Subcutaneous abdominal adipose tissue (tissue), 5 donors: ENCODE results near the gene SLC16A10.
"Not testable (repeated sequence)": the region's sequence is repeated elsewhere in the genome, so short reads cannot be mapped to it uniquely, and the experiment has no call there.

ENCODE experiments used
- H3K27ac ChIP-seq: one replicate; pipeline ENCODE4 v1.7.0; 2013; ENCODE audit warnings: low read depth, mild to moderate bottlenecking, inconsistent platforms, low read length, moderate library complexity
- H3K27me3 ChIP-seq, 5 donors: one replicate each; pipeline ENCODE4 v1.7.0; 2013; ENCODE audit warnings: low read length in 5 of 5, inconsistent platforms in 1 of 5; ENCODE audit not compliant: control insufficient read depth in 5 of 5, insufficient read depth in 4 of 5
- H3K36me3 ChIP-seq, 5 donors: one replicate each; pipeline ENCODE4 v1.7.0; 2013; ENCODE audit warnings: low read length in 5 of 5; ENCODE audit not compliant: control insufficient read depth in 5 of 5, insufficient read depth in 5 of 5
- H3K4me1 ChIP-seq, 5 donors: one replicate each; pipeline ENCODE4 v1.7.0; 2013; ENCODE audit warnings: low read length in 5 of 5, mild to moderate bottlenecking in 3 of 5, moderate library complexity in 1 of 5; ENCODE audit not compliant: control insufficient read depth in 5 of 5, insufficient read depth in 5 of 5
- H3K4me3 ChIP-seq, 5 donors: one replicate each; pipeline ENCODE4 v1.7.0; 2013; ENCODE audit warnings: low read length in 5 of 5, low read depth in 1 of 5
- H3K9ac ChIP-seq, 5 donors: one replicate each; pipeline ENCODE4 v1.7.0; 2013; ENCODE audit warnings: low read length in 5 of 5, mild to moderate bottlenecking in 4 of 5, moderate library complexity in 3 of 5
- H3K9me3 ChIP-seq, 5 donors: one replicate each; pipeline ENCODE4 v1.7.0; 2013; ENCODE audit warnings: low read length in 5 of 5; ENCODE audit not compliant: control insufficient read depth in 5 of 5
- donor health status: healthy.
- donor health status: healthy.
- donor health status: healthy.
- donor health status: healthy.
- donor health status: healthy.

Gene SLC16A10

DNA sequence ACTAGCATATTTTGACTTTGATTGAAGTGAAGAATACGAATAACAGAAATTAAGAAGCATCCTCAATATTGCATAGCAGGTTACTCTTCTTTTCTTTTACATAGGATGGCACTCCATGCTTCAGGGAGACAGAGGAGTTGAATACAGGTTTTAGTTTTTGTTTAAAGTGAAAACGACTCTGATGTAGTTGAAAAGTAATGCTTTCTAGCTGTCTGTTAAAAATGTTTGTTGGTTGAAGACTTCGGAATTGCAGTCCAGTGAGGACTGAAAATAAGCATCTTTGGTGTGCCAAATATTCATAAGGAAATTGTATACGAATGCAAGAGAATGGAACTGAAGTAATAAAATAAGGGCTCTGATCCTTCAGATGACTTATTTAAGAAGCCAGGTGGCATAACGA lies 618 bp upstream of the SLC16A10 start:
- Histone ChIP-seq H3K27me3 (peaks cover 9 to 22% (median 16%) of the 10 kb centered on the region in 5 donors), H3K4me1 (peaks cover 0 to 22% (median 15%) of the 10 kb centered on the region in 5 donors)

DNA sequence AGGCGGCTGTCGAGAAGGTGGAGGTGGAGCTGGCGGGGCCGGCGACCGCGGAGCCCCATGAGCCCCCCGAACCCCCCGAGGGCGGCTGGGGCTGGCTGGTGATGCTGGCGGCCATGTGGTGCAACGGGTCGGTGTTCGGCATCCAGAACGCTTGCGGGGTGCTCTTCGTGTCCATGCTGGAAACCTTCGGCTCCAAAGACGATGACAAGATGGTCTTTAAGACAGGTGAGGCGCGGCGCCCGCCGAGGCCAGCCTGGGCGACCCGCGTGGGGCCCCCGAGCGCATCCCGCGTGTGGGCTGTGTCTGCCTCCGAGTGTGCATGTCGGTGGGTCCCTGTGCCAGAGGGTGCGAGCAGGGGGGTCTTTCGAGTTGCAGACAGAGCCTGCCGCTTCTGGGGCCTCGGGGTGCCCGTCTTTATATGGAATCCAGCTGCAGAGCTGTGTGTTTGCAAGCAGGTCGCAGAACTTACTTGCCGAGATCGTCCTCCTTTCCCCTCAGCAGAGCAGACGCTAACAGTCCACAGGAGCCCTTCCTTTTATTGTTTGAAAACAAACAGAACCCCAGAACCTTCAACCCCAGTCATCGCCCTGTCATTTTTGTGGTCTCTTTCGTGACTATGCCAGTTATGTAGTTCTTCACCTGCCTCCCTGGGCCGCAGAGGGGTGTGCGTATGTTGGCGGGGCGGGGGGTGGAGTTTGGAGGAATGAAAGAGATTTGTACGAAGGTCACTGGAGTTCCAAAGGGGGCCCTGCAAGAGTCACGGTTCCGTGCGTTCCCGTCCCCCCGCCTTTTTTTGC lies 766 bp downstream of the SLC16A10 start:
- Histone ChIP-seq H3K9ac (peak overlapping the region in 3 of 5 donors; percentile 28 to 62 (median 35)), H3K4me3 (peak overlapping the region; percentile 61 to 73 (median 68)), H3K9me3 (no peaks in the 10 kb centered on the region), H3K4me1 (peaks cover 0 to 22% (median 15%) of the 10 kb centered on the region in 5 donors), H3K27me3 (peaks cover 9 to 22% (median 16%) of the 10 kb centered on the region in 5 donors), H3K36me3 (no peaks in the 10 kb centered on the region), H3K27ac (no peak overlapping the region)

More for the DNA sequence above, 618 bp upstream of the SLC16A10 start:
- H3K27ac ChIP-seq: no peak overlapping the region
- H3K4me3 ChIP-seq: peak overlapping the region; percentile 61 to 73 (median 70)
- no peaks in the 10 kb centered on the region for H3K9me3 ChIP-seq
- peak overlapping the region in 1 of 5 donors; percentile 31 for H3K9ac ChIP-seq
- no peaks in the 10 kb centered on the region for H3K36me3 ChIP-seq

DNA sequence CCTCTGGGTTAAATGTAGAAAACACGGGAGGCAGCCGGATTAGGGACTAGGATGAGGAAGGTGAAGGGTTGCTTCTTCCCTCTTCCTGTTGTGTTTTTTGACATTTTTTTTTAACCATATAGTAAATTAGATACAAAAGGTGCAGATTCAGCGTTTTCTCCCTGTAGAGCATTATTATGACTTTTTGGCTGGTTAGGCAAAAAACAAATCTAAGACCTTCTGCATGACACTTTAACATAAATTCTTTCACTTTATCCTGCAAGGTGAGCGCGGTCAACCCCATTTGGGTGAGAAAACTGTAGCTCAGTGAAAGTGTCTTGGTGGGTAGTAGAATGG lies 1.3 kb downstream of the SLC16A10 start:
- Histone ChIP-seq H3K4me1 (peaks cover 0 to 22% (median 15%) of the 10 kb centered on the region in 5 donors), H3K27ac (no peak overlapping the region), H3K9me3 (no peaks in the 10 kb centered on the region), H3K36me3 (no peaks in the 10 kb centered on the region), H3K9ac (no peak overlapping the region), H3K4me3 (peak overlapping the region; percentile 61 to 73 (median 68)), H3K27me3 (peaks cover 9 to 22% (median 16%) of the 10 kb centered on the region in 5 donors)

DNA sequence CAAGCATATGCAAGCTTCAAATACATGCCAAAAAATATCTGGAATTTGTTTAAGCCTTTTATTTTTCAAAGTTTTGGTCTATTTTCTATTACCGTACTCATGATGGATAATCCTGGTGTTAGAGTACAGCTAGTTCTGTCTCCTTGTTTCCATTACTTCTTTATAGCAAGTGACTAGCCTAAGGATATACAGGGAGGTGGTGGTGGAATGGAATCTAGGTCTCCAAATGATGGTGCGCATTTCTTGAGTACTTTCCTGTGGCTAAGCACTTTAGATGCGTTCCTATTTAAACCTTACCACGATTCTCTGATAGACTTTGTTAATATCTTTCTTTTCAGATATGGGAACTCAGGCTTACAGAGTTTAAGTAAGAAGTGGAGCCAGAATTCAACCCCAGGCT lies 3.5 kb downstream of the SLC16A10 start:
- Histone ChIP-seq H3K9me3 (no peaks in the 10 kb centered on the region), H3K27me3 (peaks cover 9 to 19% (median 14%) of the 10 kb centered on the region in 5 donors), H3K4me3 (no peak overlapping the region), H3K36me3 (no peaks in the 10 kb centered on the region), H3K27ac (no peak overlapping the region), H3K4me1 (peaks cover 0 to 22% (median 15%) of the 10 kb centered on the region in 5 donors), H3K9ac (no peak overlapping the region)

DNA sequence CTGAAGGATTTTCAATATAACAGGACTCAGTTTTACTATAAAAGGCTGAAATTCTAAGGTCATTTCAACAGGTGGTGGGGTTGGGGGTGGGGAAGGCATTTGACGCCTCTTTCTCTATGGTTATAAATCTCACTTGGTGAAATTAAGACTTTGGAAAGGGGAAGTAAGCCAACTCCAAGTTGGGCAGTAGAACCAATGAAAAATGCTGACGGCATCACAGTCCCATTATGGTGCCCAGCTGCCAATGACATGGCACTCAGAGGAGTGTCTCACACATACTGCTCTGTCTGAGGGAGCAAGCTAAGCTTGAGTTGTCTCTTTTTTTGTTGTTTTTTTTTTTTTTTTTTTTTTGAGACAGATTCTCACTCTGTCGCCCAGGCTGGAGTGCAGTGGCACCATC lies 4.7 kb downstream of the SLC16A10 start:
- Histone ChIP-seq H3K27me3 (peaks cover 4 to 11% (median 6%) of the 10 kb centered on the region in 5 donors), H3K9me3 (no peaks in the 10 kb centered on the region), H3K36me3 (no peaks in the 10 kb centered on the region), H3K27ac (no peak overlapping the region), H3K9ac (no peak overlapping the region), H3K4me3 (no peak overlapping the region), H3K4me1 (peaks cover 0 to 16% (median 12%) of the 10 kb centered on the region in 5 donors)

DNA sequence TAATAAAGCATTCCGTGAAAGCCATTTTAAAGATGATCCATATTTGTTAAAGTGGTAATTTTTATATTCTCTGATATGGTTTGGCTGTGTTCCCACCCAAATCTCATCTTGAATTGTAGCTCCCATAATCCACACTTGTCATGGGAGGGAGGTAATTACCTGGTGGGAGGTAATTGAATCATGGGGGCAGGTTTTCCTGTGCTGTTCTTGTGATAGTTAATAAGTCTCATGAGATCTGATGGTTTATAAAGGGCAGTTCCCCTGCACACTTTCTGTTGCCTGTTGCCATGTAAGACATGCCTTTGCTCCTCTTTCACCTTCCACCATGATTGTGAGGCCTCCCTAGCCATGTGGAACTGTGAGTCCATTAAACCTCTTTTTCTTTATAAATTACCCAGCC lies 8.2 kb downstream of the SLC16A10 start:
- H3K9me3 ChIP-seq, H3K27me3 ChIP-seq, H3K4me3 ChIP-seq, H3K4me1 ChIP-seq, H3K36me3 ChIP-seq, H3K27ac ChIP-seq, H3K9ac ChIP-seq: not testable (repeated sequence)

DNA sequence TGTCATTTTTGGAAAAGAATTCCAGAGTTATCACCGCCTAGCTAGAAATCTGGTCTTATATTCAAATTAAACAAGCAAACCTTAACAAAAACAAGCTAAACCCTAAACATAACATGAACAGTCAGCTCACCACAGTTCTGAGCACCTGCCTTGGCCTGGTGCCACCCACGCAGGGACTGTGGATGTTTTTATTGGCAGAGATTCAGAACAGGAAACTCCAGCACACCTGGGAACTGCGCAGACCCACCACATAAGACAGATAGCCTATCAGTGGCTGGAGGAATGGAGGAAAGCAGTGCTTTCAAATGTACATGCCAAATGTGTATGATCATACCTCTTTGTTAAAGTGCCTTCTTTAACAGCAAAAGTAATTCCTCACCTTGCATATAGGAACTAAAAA lies 8.9 kb downstream of the SLC16A10 start:
- H3K27me3 ChIP-seq: no peaks in the 10 kb centered on the region
- no peaks in the 10 kb centered on the region for H3K4me1 ChIP-seq
- H3K36me3 ChIP-seq: no peaks in the 10 kb centered on the region
- H3K4me3 ChIP-seq: no peak overlapping the region
- H3K27ac ChIP-seq: no peak overlapping the region
- no peaks in the 10 kb centered on the region for H3K9me3 ChIP-seq
- no peak overlapping the region for H3K9ac ChIP-seq

DNA sequence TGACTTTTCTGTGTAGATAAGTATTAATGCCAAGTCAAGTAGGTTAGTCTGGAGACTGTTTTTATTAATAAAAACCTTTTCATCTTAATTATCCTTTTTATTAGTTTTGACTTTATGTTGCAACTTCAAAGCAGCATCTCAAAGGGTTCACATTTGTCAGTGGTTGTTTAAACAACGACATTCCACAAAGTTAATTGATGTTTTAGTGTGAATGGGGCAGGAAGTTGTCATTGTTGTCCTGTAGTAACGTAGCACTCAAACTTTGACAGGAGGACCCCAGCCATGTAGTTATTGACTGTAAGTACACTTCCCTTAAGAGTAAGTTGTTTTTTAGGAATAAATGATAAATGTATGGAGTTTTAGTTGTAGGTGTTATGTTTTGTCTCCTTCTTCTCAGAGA lies 11.3 kb downstream of the SLC16A10 start:
- H3K9ac ChIP-seq: no peak overlapping the region
- H3K4me3 ChIP-seq: no peak overlapping the region
- no peaks in the 10 kb centered on the region for H3K9me3 ChIP-seq
- no peaks in the 10 kb centered on the region for H3K27me3 ChIP-seq
- H3K27ac ChIP-seq: no peak overlapping the region
- H3K4me1 ChIP-seq: no peaks in the 10 kb centered on the region
- no peaks in the 10 kb centered on the region for H3K36me3 ChIP-seq

DNA sequence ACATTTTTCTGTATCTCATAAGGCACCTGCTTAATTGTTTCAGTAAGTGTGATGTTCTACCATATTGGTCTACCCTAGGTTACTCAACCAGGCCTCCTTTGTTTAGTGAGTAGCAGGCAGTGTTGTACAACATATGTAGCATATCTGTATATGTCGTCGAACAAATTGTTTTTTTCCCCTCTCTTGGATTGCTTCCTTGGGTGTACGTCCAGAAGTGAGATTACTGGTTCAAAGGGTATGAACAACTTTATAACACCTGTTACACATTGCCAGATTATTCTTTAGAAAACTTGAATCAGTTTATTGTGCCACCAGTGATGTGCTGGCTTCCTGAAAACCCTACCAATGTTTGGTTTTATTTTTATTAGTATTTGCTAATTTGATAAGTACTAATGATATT lies 14.7 kb downstream of the SLC16A10 start:
- no peaks in the 10 kb centered on the region for H3K4me1 ChIP-seq
- no peak overlapping the region for H3K9ac ChIP-seq
- peaks cover 0 to under 1% (median 0%) of the 10 kb centered on the region in 5 donors for H3K9me3 ChIP-seq
- no peaks in the 10 kb centered on the region for H3K27me3 ChIP-seq
- H3K36me3 ChIP-seq: no peaks in the 10 kb centered on the region
- no peak overlapping the region for H3K27ac ChIP-seq
- no peak overlapping the region for H3K4me3 ChIP-seq

DNA sequence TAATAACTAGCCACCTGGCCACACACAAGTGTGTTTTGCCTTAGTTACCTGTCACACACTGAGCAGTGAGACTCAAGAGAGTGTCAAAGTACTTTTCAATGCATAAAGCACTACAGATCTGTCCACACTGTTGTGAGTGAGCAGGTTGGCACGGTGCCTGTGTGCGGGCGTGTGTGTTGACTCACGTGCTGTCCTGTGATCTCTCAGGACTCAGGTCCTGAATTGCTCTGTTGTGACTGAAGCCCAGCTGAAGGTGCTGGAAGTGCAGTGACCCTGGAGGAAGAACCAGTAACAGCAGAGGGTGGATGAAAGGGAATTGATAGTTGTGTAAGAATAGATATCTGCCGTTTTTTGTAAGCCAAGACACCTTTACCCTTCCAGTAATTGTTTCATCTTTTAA lies 18.3 kb downstream of the SLC16A10 start:
- Histone ChIP-seq H3K9ac (no peak overlapping the region), H3K27ac (no peak overlapping the region), H3K9me3 (peaks cover 0 to 9% (median 4%) of the 10 kb centered on the region in 5 donors)

More for the DNA sequence above, 18.3 kb downstream of the SLC16A10 start:
- Histone ChIP-seq H3K27me3 (no peaks in the 10 kb centered on the region), H3K4me1 (no peaks in the 10 kb centered on the region), H3K36me3 (no peaks in the 10 kb centered on the region), H3K4me3 (no peak overlapping the region)
